Upper lobe of left lung (tissue), 6 donors: ENCODE results near the gene B4GALT1. TPM values are rescaled to one million over a fixed set of nuclear protein-coding genes. Genes with fewer than 3 reads are reported as not detected.

Experiments used
- ATAC-seq, 2 donors: fragments of 200-7000 bp; cut with Tn5 transposase; one replicate each; pipeline ENCODE4 v1.9.1; 2022; ENCODE audit warnings: mild to moderate bottlenecking in 2 of 2, moderate library complexity in 2 of 2; ENCODE audit not compliant: low FRiP score in 2 of 2
- DNase-seq, 2 donors: peaks; one replicate each; pipeline ENCODE4 v3.0.0-alpha.2; 2019 to 2020
- H3K27ac ChIP-seq, 4 donors: fragments of 200-600 bp; sonication (generic); one replicate each; pipeline ENCODE4 v1.5.1; 2016 to 2019
- H3K27me3 ChIP-seq, 4 donors: fragments of 200-600 bp; sonication (generic); one replicate each; pipeline ENCODE4 v1.5.1; 2017 to 2019
- H3K36me3 ChIP-seq, 4 donors: fragments of 200-600 bp; sonication (generic); one replicate each; pipeline ENCODE4 v1.5.1; 2016 to 2019
- H3K4me1 ChIP-seq, 4 donors: fragments of 200-600 bp; sonication (generic); one replicate each; pipeline ENCODE4 v1.5.1; 2018 to 2019
- H3K4me3 ChIP-seq, 4 donors: fragments of 200-600 bp; sonication (generic); one replicate each; pipeline ENCODE4 v1.5.1; 2017 to 2019; ENCODE audit warnings: mild to moderate bottlenecking in 2 of 4, moderate library complexity in 1 of 4
- H3K9me3 ChIP-seq, 4 donors: fragments of 200-600 bp; sonication (generic); one replicate each; pipeline ENCODE4 v1.5.1; 2018 to 2019
- CTCF ChIP-seq, 6 experiments: fragments of 450-650 bp in 4 of 6; fragments of 200-600 bp in 2 of 6; sonication (generic) in 2 of 6; IDR thresholded peaks; one replicate each; pipeline ENCODE4 v1.5.1; 2016 to 2019; ENCODE audit warnings: antibody characterized with exemption in 6 of 6
- EP300 ChIP-seq, 4 donors: sonication (generic); formaldehyde crosslinking; IDR thresholded peaks; one replicate each; pipeline ENCODE4 v1.5.1; 2017; ENCODE audit warnings: antibody characterized with exemption in 4 of 4, control low read depth in 2 of 4
- POLR2A ChIP-seq, 4 donors: fragments of 450-650 bp; IDR thresholded peaks; one replicate each; pipeline ENCODE4 v1.5.1; 2016 to 2017; ENCODE audit warnings: antibody characterized with exemption in 4 of 4, mild to moderate bottlenecking in 2 of 4
- POLR2AphosphoS5 ChIP-seq, 2 donors: sonication (generic); formaldehyde crosslinking; IDR thresholded peaks; one replicate each; pipeline ENCODE4 v1.5.1; 2017; ENCODE audit warnings: antibody characterized with exemption in 2 of 2
- WGBS, 2 donors: methylation state at CpG; one replicate each; pipeline ENCODE4 v1.1.5; 2017 to 2018; 5-methylcytosine and 5-hydroxymethylcytosine counted together
- total RNA-seq, 6 donors: library from RNA; depleted of rRNA in 4 of 6; stranded (reverse); fragments of >200 nt in 4 of 6; gene quantifications; one replicate each; pipeline versions ENCODE4 v1.1.0 to v1.2.1, GENCODE V29; 2016 to 2021
- donor health status: DM: no; HTN: no; CAD: no; lungs with moderate emphysema.
- donor health status: DM: no; HTN: yes; CAD: no; lungs with severe emphysema.

B4GALT1 gene
- total RNA-seq, 6 donors from 2014 or later = 26.2 to 83.3 (median 70.8) TPM

GRCh38 chr9:33109097-33109496, 58.0 kb downstream of the B4GALT1 start:
- no peaks in the 10 kb centered on the region for H3K9me3 ChIP-seq
- ATAC-seq (no peak), DNase-seq (no peak)
- H3K4me3 ChIP-seq = no peak overlapping the region
- peaks cover 11 to 18% (median 16%) of the 10 kb centered on the region in 4 donors for H3K4me1 ChIP-seq
- H3K27ac ChIP-seq = peak overlapping the region in 1 of 4 donors; percentile 18
- peaks cover 7 to 37% (median 27%) of the 10 kb centered on the region in 4 donors for H3K36me3 ChIP-seq
- TF ChIP-seq POLR2AphosphoS5 (IDR thresholded peaks at IDR 0.05) = no peak
- no peak for TF ChIP-seq CTCF (IDR thresholded peaks at IDR 0.05)
- no peak for TF ChIP-seq EP300 (IDR thresholded peaks at IDR 0.05)
- no peak for TF ChIP-seq POLR2A (IDR thresholded peaks at IDR 0.05)
- 76 to 85% methylated on average over 3 of the region's 3 CpGs for WGBS, 2 donors
- no peaks in the 10 kb centered on the region for H3K27me3 ChIP-seq

- Histone ChIP-seq H3K4me1 (peaks cover 11 to 18% (median 16%) of the 10 kb centered on the region in 4 donors), H3K27ac (peak overlapping the region in 1 of 4 donors; percentile 18), H3K27me3 (no peaks in the 10 kb centered on the region), H3K36me3 (peaks cover 6 to 31% (median 22%) of the 10 kb centered on the region in 4 donors), H3K9me3 (no peaks in the 10 kb centered on the region), H3K4me3 (no peak overlapping the region)
- DNase-seq (no peak), ATAC-seq (no peak)
- TF ChIP-seq EP300 (IDR thresholded peaks at IDR 0.05) (no peak), POLR2AphosphoS5 (IDR thresholded peaks at IDR 0.05) (no peak), POLR2A (IDR thresholded peaks at IDR 0.05) (no peak), CTCF (IDR thresholded peaks at IDR 0.05) (no peak)
- 95 to 97% methylated on average over 3 of the region's 3 CpGs for whole genome bisulfite sequencing, 2 donors
Observed at GRCh38 chr9:33108472-33108871, 58.7 kb downstream of the B4GALT1 start.

GRCh38 chr9:33107762-33108161, 59.4 kb downstream of the B4GALT1 start:
- Histone ChIP-seq H3K27me3 (no peaks in the 10 kb centered on the region), H3K4me3 (no peak overlapping the region), H3K9me3 (no peaks in the 10 kb centered on the region), H3K36me3 (peaks cover 0 to 24% (median 15%) of the 10 kb centered on the region in 4 donors), H3K4me1 (peaks cover 11 to 18% (median 16%) of the 10 kb centered on the region in 4 donors), H3K27ac (peak overlapping the region; percentile 52 to 78 (median 72))
- no peak for ATAC-seq
- WGBS, 2 donors = 66 to 70% methylated on average over 5 of the region's 5 CpGs
- no peak for DNase-seq
- TF ChIP-seq CTCF (IDR thresholded peaks at IDR 0.05) = no peak
- TF ChIP-seq POLR2A (IDR thresholded peaks at IDR 0.05) = no peak

- H3K27me3 ChIP-seq = no peaks in the 10 kb centered on the region
- peak in 1 of 2 donors; percentile 50 for DNase-seq
- peaks cover 11 to 18% (median 16%) of the 10 kb centered on the region in 4 donors for H3K4me1 ChIP-seq
- peak; percentile 8 to 77 for ATAC-seq
- WGBS, 2 donors = 47 to 49% methylated on average over 5 to 10 of the region's 10 CpGs
- H3K36me3 ChIP-seq = peaks cover 0 to 16% (median 11%) of the 10 kb centered on the region in 4 donors
- peak overlapping the region; percentile 52 to 78 (median 72) for H3K27ac ChIP-seq
- H3K9me3 ChIP-seq = no peaks in the 10 kb centered on the region
- peak in 1 of 2 donors; percentile 11 for TF ChIP-seq POLR2AphosphoS5 (IDR thresholded peaks at IDR 0.05)
- no peak for TF ChIP-seq POLR2A (IDR thresholded peaks at IDR 0.05)
- TF ChIP-seq EP300 (IDR thresholded peaks at IDR 0.05) = no peak
- TF ChIP-seq CTCF (IDR thresholded peaks at IDR 0.05) = no peak
- no peak overlapping the region for H3K4me3 ChIP-seq
Observed at GRCh38 chr9:33106827-33107621, 60.1 kb downstream of the B4GALT1 start.
